Activated CD8-positive, alpha-beta memory T cell treated with anti-CD3 and anti-CD28 coated beads, Interleukin-2, amount 10 ng/mL, durations not matched to agents 7 days and 5 days (primary cell): Measurements from ENCODE around the gene CCM2. TPM values are rescaled to one million over a fixed set of nuclear protein-coding genes. Genes with fewer than 3 reads are reported as not detected.

Source experiments
- ATAC-seq: fragments of 150-1000 bp; cut with Tn5 transposase; one replicate; pipeline ENCODE4 v1.10.0; 2021; ENCODE audit warnings: moderate library complexity
- CTCF ChIA-PET: fragments of 350-600 bp; sonication (Branson Sonifier 250); formaldehyde crosslinking; loops from one replicate; lab custom pipeline; 2021; ENCODE audit warnings: antibody characterized with exemption; lab: Charles Lee
- DNase-seq: peaks from one replicate; pipeline ENCODE4 v3.0.0-alpha.2; 2020
- H3K27ac Mint-ChIP-seq: one replicate; pipeline ENCODE4 v1.8.0; 2021; ENCODE audit warnings: mild to moderate bottlenecking, mixed read lengths
- H3K27me3 Mint-ChIP-seq: one replicate; pipeline ENCODE4 v1.8.0; 2021; ENCODE audit warnings: mixed read lengths
- H3K36me3 Mint-ChIP-seq: one replicate; pipeline ENCODE4 v1.8.0; 2021; ENCODE audit warnings: mild to moderate bottlenecking, mixed read lengths
- H3K4me1 Mint-ChIP-seq: one replicate; pipeline ENCODE4 v1.8.0; 2021; ENCODE audit warnings: mixed read lengths
- H3K4me3 Mint-ChIP-seq: one replicate; pipeline ENCODE4 v1.8.0; 2021; ENCODE audit warnings: mild to moderate bottlenecking, moderate library complexity, mixed read lengths
- H3K9me3 Mint-ChIP-seq: one replicate; pipeline ENCODE4 v1.8.0; 2022; ENCODE audit warnings: low read depth, mixed read lengths
- total RNA-seq, 2 experiments: library from RNA; stranded (reverse); gene quantifications; one replicate each; pipeline ENCODE4 v1.2.3, GENCODE V29; 2021

CCM2 gene
- total RNA-seq, 2 experiments from 2014 or later, result 87.5 to 113 TPM

DNA sequence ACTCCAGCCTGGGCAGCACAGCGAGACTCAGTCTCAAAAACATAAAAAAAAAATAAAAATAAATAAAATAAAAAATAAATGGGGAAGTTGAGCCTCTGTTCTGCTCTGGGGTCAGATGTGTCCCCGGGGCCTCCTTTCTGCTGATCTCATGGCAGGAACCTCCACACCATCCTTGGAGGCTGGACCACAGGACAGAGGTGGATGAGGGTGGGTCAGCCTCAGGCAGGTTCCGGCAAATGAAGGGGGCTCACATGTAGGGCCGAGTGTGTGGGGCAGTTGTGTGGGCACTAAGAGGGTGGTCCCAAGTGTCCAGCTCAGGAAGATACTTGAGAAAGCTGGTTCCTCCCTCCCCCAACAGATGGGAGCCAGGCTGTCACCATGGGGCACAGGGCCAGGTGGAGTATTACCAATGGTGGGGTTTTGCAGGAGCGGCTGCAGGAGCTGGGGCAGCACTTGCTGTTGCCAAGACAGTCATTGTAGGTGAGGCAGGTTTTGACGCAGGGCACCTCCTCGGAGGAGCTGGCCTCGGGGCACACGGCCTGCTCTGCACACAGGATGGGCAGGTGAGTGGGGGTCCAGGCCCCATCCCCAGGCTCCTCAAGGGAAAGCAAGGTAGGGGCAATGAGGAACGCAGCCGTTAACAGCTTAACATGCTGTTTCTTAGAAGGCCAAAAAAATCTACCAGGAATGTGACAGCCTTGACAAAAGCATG, 125.3 kb downstream of the CCM2 start:
- H3K4me1 Mint-ChIP-seq, result peaks cover 13% of the 10 kb centered on the region
- no peaks in the 10 kb centered on the region for H3K36me3 Mint-ChIP-seq
- no peaks in the 10 kb centered on the region for H3K9me3 Mint-ChIP-seq
- no peak overlapping the region for H3K4me3 Mint-ChIP-seq
- no peak overlapping the region for H3K27ac Mint-ChIP-seq
- CTCF ChIA-PET, result interaction anchor here (0.9 to 5.0 kb wide), 2 partner anchors 10 to 12 kb away, joined by 3 to 28 read pairs; no protein-coding TSS in a partner anchor
- no peak for ATAC-seq
- no peaks in the 10 kb centered on the region for H3K27me3 Mint-ChIP-seq
- no peak for DNase-seq

Other genes with a start within 250 kb of the CCM2 start
- 1,000 to 10,000 TPM; 1,935 to 2,367 TPM for gene PPIA, start 203.5 kb upstream of the CCM2 start, total RNA-seq
- gene H2AZ2, start 152.1 kb upstream of the CCM2 start, total RNA-seq, result 100 to 1,000 TPM; 302 to 331 TPM
- gene PURB, start 114.7 kb upstream of the CCM2 start, total RNA-seq, result 10 to 100 TPM; 33.4 to 35.4 TPM
- gene MYO1G, start 21.2 kb upstream of the CCM2 start, total RNA-seq, result 100 to 1,000 TPM; 502 to 567 TPM
- under 1 TPM; 0.09 to 0.35 TPM for gene NACAD, start 88.8 kb downstream of the CCM2 start, total RNA-seq
- 100 to 1,000 TPM; 121 to 152 TPM for gene TBRG4, start 111.5 kb downstream of the CCM2 start, total RNA-seq
- gene RAMP3, start 157.6 kb downstream of the CCM2 start, total RNA-seq, result not detected